ENCODE data around the gene SLC26A11.
"Not testable (repeated sequence)": the region's sequence is repeated elsewhere in the genome, so short reads cannot be mapped to it uniquely, and the experiment has no call there.

The SLC26A11 gene

GRCh38 chr17:80248001-80248893 is 28.0 kb downstream of the SLC26A11 start:
- Histone ChIP-seq H3K4me1 (ENCODE audit: control insufficient read depth, insufficient read depth, low read length) (no peaks in the 10 kb centered on the region), H3K9me3 (ENCODE audit: control insufficient read depth, insufficient read depth, low read length) (no peaks in the 10 kb centered on the region), H3K9ac (ENCODE audit: low read depth, low read length) (no peak overlapping the region)

GRCh38 chr17:80248894-80249710 is 28.9 kb downstream of the SLC26A11 start:
- no peaks in the 10 kb centered on the region for H3K27me3 ChIP-seq (ENCODE audit: control insufficient read depth, insufficient read depth, low read length)
- H3K36me3 ChIP-seq (ENCODE audit: control insufficient read depth, insufficient read depth, low read length): peaks cover 16% of the 10 kb centered on the region
- H3K9ac ChIP-seq (ENCODE audit: low read depth, low read length): no peak overlapping the region
- H3K9me3 ChIP-seq (ENCODE audit: control insufficient read depth, insufficient read depth, low read length): no peaks in the 10 kb centered on the region
- no peaks in the 10 kb centered on the region for H3K4me1 ChIP-seq (ENCODE audit: control insufficient read depth, insufficient read depth, low read length)
- no peak overlapping the region for H3K4me3 ChIP-seq (ENCODE audit: low read depth, low read length)

More at GRCh38 chr17:80248001-80248893, 28.0 kb downstream of the SLC26A11 start:
- H3K4me3 ChIP-seq (ENCODE audit: low read depth, low read length): no peak overlapping the region
- H3K27me3 ChIP-seq (ENCODE audit: control insufficient read depth, insufficient read depth, low read length): no peaks in the 10 kb centered on the region
- peaks cover 16% of the 10 kb centered on the region for H3K36me3 ChIP-seq (ENCODE audit: control insufficient read depth, insufficient read depth, low read length)

GRCh38 chr17:80251966-80252365 is 31.7 kb downstream of the SLC26A11 start:
- H3K9ac ChIP-seq (ENCODE audit: low read depth, low read length): no peak overlapping the region
- no peaks in the 10 kb centered on the region for H3K4me1 ChIP-seq (ENCODE audit: control insufficient read depth, insufficient read depth, low read length)
- no peaks in the 10 kb centered on the region for H3K27me3 ChIP-seq (ENCODE audit: control insufficient read depth, insufficient read depth, low read length)
- H3K4me3 ChIP-seq (ENCODE audit: low read depth, low read length): no peak overlapping the region
- peaks cover 10% of the 10 kb centered on the region for H3K36me3 ChIP-seq (ENCODE audit: control insufficient read depth, insufficient read depth, low read length)
- no peaks in the 10 kb centered on the region for H3K9me3 ChIP-seq (ENCODE audit: control insufficient read depth, insufficient read depth, low read length)

- H3K9ac ChIP-seq (ENCODE audit: low read depth, low read length): no peak overlapping the region
- H3K4me3 ChIP-seq (ENCODE audit: low read depth, low read length): no peak overlapping the region
- no peaks in the 10 kb centered on the region for H3K9me3 ChIP-seq (ENCODE audit: control insufficient read depth, insufficient read depth, low read length)
- peaks cover 8% of the 10 kb centered on the region for H3K36me3 ChIP-seq (ENCODE audit: control insufficient read depth, insufficient read depth, low read length)
- no peaks in the 10 kb centered on the region for H3K27me3 ChIP-seq (ENCODE audit: control insufficient read depth, insufficient read depth, low read length)
- peaks cover 3% of the 10 kb centered on the region for H3K4me1 ChIP-seq (ENCODE audit: control insufficient read depth, insufficient read depth, low read length)
Observed at GRCh38 chr17:80252871-80253270, 32.6 kb downstream of the SLC26A11 start.

GRCh38 chr17:80253631-80254395 is 33.6 kb downstream of the SLC26A11 start:
- peaks cover 3% of the 10 kb centered on the region for H3K4me1 ChIP-seq (ENCODE audit: control insufficient read depth, insufficient read depth, low read length)
- H3K36me3 ChIP-seq (ENCODE audit: control insufficient read depth, insufficient read depth, low read length): peaks cover 5% of the 10 kb centered on the region
- H3K9me3 ChIP-seq (ENCODE audit: control insufficient read depth, insufficient read depth, low read length): no peaks in the 10 kb centered on the region
- H3K4me3 ChIP-seq (ENCODE audit: low read depth, low read length): no peak overlapping the region
- H3K9ac ChIP-seq (ENCODE audit: low read depth, low read length): no peak overlapping the region
- H3K27me3 ChIP-seq (ENCODE audit: control insufficient read depth, insufficient read depth, low read length): no peaks in the 10 kb centered on the region

GRCh38 chr17:80254396-80255251 is 34.4 kb downstream of the SLC26A11 start:
- H3K36me3 ChIP-seq (ENCODE audit: control insufficient read depth, insufficient read depth, low read length): no peaks in the 10 kb centered on the region
- no peaks in the 10 kb centered on the region for H3K9me3 ChIP-seq (ENCODE audit: control insufficient read depth, insufficient read depth, low read length)
- H3K27me3 ChIP-seq (ENCODE audit: control insufficient read depth, insufficient read depth, low read length): no peaks in the 10 kb centered on the region
- peaks cover 3% of the 10 kb centered on the region for H3K4me1 ChIP-seq (ENCODE audit: control insufficient read depth, insufficient read depth, low read length)
- H3K4me3 ChIP-seq (ENCODE audit: low read depth, low read length): no peak overlapping the region
- no peak overlapping the region for H3K9ac ChIP-seq (ENCODE audit: low read depth, low read length)

GRCh38 chr17:80256034-80256350 is 35.8 kb downstream of the SLC26A11 start:
- Histone ChIP-seq H3K9ac (ENCODE audit: low read depth, low read length) (no peak overlapping the region), H3K36me3 (ENCODE audit: control insufficient read depth, insufficient read depth, low read length) (no peaks in the 10 kb centered on the region), H3K4me3 (ENCODE audit: low read depth, low read length) (no peak overlapping the region), H3K4me1 (ENCODE audit: control insufficient read depth, insufficient read depth, low read length) (peaks cover 3% of the 10 kb centered on the region), H3K27me3 (ENCODE audit: control insufficient read depth, insufficient read depth, low read length) (no peaks in the 10 kb centered on the region), H3K9me3 (ENCODE audit: control insufficient read depth, insufficient read depth, low read length) (no peaks in the 10 kb centered on the region)

GRCh38 chr17:80257716-80258213 is 37.5 kb downstream of the SLC26A11 start:
- H3K9ac ChIP-seq (ENCODE audit: low read depth, low read length): no peak overlapping the region
- H3K9me3 ChIP-seq (ENCODE audit: control insufficient read depth, insufficient read depth, low read length): no peaks in the 10 kb centered on the region
- H3K4me3 ChIP-seq (ENCODE audit: low read depth, low read length): no peak overlapping the region
- peaks cover 6% of the 10 kb centered on the region for H3K4me1 ChIP-seq (ENCODE audit: control insufficient read depth, insufficient read depth, low read length)
- H3K36me3 ChIP-seq (ENCODE audit: control insufficient read depth, insufficient read depth, low read length): no peaks in the 10 kb centered on the region
- no peaks in the 10 kb centered on the region for H3K27me3 ChIP-seq (ENCODE audit: control insufficient read depth, insufficient read depth, low read length)

- H3K4me1 ChIP-seq (ENCODE audit: control insufficient read depth, insufficient read depth, low read length); H3K9ac ChIP-seq (ENCODE audit: low read depth, low read length): not testable (repeated sequence)
Observed at GRCh38 chr17:80258296-80258695, 38.1 kb downstream of the SLC26A11 start.

GRCh38 chr17:80259457-80260068 is 39.3 kb downstream of the SLC26A11 start:
- peaks cover 6% of the 10 kb centered on the region for H3K4me1 ChIP-seq (ENCODE audit: control insufficient read depth, insufficient read depth, low read length)

More at GRCh38 chr17:80258296-80258695, 38.1 kb downstream of the SLC26A11 start:
- not testable (repeated sequence) for H3K4me3 ChIP-seq (ENCODE audit: low read depth, low read length); H3K27me3 ChIP-seq (ENCODE audit: control insufficient read depth, insufficient read depth, low read length); H3K36me3 ChIP-seq (ENCODE audit: control insufficient read depth, insufficient read depth, low read length); H3K9me3 ChIP-seq (ENCODE audit: control insufficient read depth, insufficient read depth, low read length)

More at GRCh38 chr17:80259457-80260068, 39.3 kb downstream of the SLC26A11 start:
- no peaks in the 10 kb centered on the region for H3K27me3 ChIP-seq (ENCODE audit: control insufficient read depth, insufficient read depth, low read length)
- H3K4me3 ChIP-seq (ENCODE audit: low read depth, low read length): peak overlapping the region; percentile 48
- H3K9ac ChIP-seq (ENCODE audit: low read depth, low read length): peak overlapping the region; percentile 24
- H3K36me3 ChIP-seq (ENCODE audit: control insufficient read depth, insufficient read depth, low read length): peaks cover 9% of the 10 kb centered on the region
- no peaks in the 10 kb centered on the region for H3K9me3 ChIP-seq (ENCODE audit: control insufficient read depth, insufficient read depth, low read length)

All from iPS-15b (cell line).